CD4-positive, CD25-positive, alpha-beta regulatory T cell (primary cell): ENCODE results near the gene CCDC40. TPM values are rescaled to one million over a fixed set of nuclear protein-coding genes. Genes with fewer than 3 reads are reported as not detected.
A peak's percentile ranks its signal among the peaks of the same experiment; 100 is the strongest.

Experiments
- ATAC-seq, 2 donors: fragments of 150-1000 bp; cut with Tn5 transposase; one replicate each; pipeline ENCODE4 v1.10.0; 2021; ENCODE audit warnings: low read depth in 2 of 2, moderate number of reproducible peaks in 2 of 2, moderate library complexity in 1 of 2
- DNase-seq, 3 donors: peaks; one replicate each; pipeline versions ENCODE4 v3.0.0 to v3.0.0-alpha.2; 2012 to 2022; ENCODE audit warnings: mixed read lengths in 1 of 3
- H3K27ac ChIP-seq: one replicate; pipeline ENCODE4 v1.7.0; 2013; ENCODE audit warnings: mild to moderate bottlenecking, low read length; ENCODE audit not compliant: insufficient read depth, poor library complexity, severe bottlenecking
- H3K27me3 ChIP-seq: one replicate; pipeline ENCODE4 v1.7.0; 2013; ENCODE audit warnings: low read length; ENCODE audit not compliant: control insufficient read depth, insufficient read depth
- H3K36me3 ChIP-seq: one replicate; pipeline ENCODE4 v1.7.0; 2013; ENCODE audit warnings: mild to moderate bottlenecking, low read length, moderate library complexity; ENCODE audit not compliant: control insufficient read depth, insufficient read depth
- H3K4me1 ChIP-seq: 2 replicates; pipeline ENCODE4 v1.7.0; 2013; ENCODE audit warnings: mild to moderate bottlenecking, low read length; ENCODE audit not compliant: insufficient read depth, control insufficient read depth, poor library complexity, severe bottlenecking
- H3K4me3 ChIP-seq: one replicate; pipeline ENCODE4 v1.7.0; 2013; ENCODE audit warnings: low read depth, mild to moderate bottlenecking, low read length, moderate library complexity
- H3K9me3 ChIP-seq, 2 experiments: 1 replicate in 1 of 2; 2 replicates in 1 of 2; pipeline ENCODE4 v1.7.0; 2013; ENCODE audit warnings: low read length in 2 of 2, mild to moderate bottlenecking in 1 of 2, moderate library complexity in 1 of 2; ENCODE audit not compliant: control insufficient read depth in 2 of 2
- H3K27ac Mint-ChIP-seq, 3 donors: one replicate each; pipeline ENCODE4 v1.8.0; 2020 to 2022; ENCODE audit warnings: mild to moderate bottlenecking in 3 of 3, mixed read lengths in 3 of 3, moderate library complexity in 2 of 3
- H3K27me3 Mint-ChIP-seq: one replicate; pipeline ENCODE4 v1.8.0; 2022; ENCODE audit warnings: mild to moderate bottlenecking, mixed read lengths
- H3K36me3 Mint-ChIP-seq: one replicate; pipeline ENCODE4 v1.8.0; 2020; ENCODE audit warnings: mixed read lengths
- H3K4me1 Mint-ChIP-seq, 4 donors: one replicate each; pipeline ENCODE4 v1.8.0; 2020 to 2022; ENCODE audit warnings: mixed read lengths in 4 of 4, mild to moderate bottlenecking in 1 of 4
- H3K4me3 Mint-ChIP-seq, 4 donors: one replicate each; pipeline ENCODE4 v1.8.0; 2020 to 2022; ENCODE audit warnings: mild to moderate bottlenecking in 4 of 4, mixed read lengths in 4 of 4, moderate library complexity in 3 of 4
- H3K9me3 Mint-ChIP-seq, 7 donors: one replicate each; pipeline ENCODE4 v1.8.0; 2020 to 2022; ENCODE audit warnings: mixed read lengths in 7 of 7, mild to moderate bottlenecking in 3 of 7, moderate library complexity in 2 of 7
- polyA plus RNA-seq, 4 donors: library from polyadenylated mRNA; unstranded; fragments of 300-500 nt; fragmentation: Illumina TruSeq; gene quantifications; one replicate each; pipeline ENCODE4 v1.2.3, GENCODE V29; 2021
- total RNA-seq: library from RNA; stranded (reverse); gene quantifications from one replicate; pipeline ENCODE4 v1.2.3, GENCODE V29; 2022

Gene CCDC40
- total and polyA plus RNA-seq, 5 donors from 2014 or later, result 0.32 TPM; not detected in 4

DNA sequence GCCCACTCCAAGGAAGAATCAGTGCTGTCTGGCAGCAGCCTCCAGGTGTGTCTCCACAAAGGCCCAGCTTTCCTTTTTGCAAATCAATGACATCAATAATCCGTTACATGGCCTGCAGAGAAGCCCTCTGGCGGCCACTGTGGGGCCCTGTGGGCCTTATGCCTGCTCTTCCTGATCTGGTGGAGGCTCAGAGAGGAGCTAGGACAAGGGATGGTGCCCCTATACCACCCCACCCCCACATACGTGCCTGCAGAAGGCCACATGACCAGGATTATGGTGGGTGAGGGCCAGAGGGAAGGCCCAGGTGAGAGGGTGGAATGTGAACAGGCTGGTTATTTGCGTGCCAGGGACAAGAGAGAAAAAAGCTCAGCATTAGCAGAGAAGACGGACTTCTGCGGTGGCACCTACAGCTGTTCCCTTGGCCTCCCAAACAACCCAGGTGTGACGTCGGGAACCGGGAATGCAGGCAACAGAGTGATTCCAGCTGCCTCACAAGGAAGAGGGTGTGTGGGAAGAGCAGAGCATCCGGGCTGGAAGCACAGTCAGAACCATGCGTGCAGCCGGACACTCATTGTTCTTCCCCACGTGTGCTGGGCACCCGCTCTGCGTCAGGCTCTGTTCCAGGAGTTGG is 88.0 kb downstream of the CCDC40 start:
- H3K27ac Mint-ChIP-seq, result no peak overlapping the region
- H3K36me3 Mint-ChIP-seq, result no peaks in the 10 kb centered on the region
- H3K9me3 ChIP-seq, result no peaks in the 10 kb centered on the region
- peaks cover 7% of the 10 kb centered on the region for H3K27me3 ChIP-seq
- no peak overlapping the region for H3K4me3 ChIP-seq
- no peaks in the 10 kb centered on the region for H3K4me1 ChIP-seq
- H3K4me1 Mint-ChIP-seq, result peaks cover 0 to 4% (median 0%) of the 10 kb centered on the region in 4 donors
- H3K27ac ChIP-seq, result no peak overlapping the region
- DNase-seq (no peak), ATAC-seq (no peak)
- peaks cover 19% of the 10 kb centered on the region for H3K27me3 Mint-ChIP-seq
- H3K9me3 Mint-ChIP-seq, result no peaks in the 10 kb centered on the region
- no peaks in the 10 kb centered on the region for H3K36me3 ChIP-seq
- H3K4me3 Mint-ChIP-seq, result no peak overlapping the region

DNA sequence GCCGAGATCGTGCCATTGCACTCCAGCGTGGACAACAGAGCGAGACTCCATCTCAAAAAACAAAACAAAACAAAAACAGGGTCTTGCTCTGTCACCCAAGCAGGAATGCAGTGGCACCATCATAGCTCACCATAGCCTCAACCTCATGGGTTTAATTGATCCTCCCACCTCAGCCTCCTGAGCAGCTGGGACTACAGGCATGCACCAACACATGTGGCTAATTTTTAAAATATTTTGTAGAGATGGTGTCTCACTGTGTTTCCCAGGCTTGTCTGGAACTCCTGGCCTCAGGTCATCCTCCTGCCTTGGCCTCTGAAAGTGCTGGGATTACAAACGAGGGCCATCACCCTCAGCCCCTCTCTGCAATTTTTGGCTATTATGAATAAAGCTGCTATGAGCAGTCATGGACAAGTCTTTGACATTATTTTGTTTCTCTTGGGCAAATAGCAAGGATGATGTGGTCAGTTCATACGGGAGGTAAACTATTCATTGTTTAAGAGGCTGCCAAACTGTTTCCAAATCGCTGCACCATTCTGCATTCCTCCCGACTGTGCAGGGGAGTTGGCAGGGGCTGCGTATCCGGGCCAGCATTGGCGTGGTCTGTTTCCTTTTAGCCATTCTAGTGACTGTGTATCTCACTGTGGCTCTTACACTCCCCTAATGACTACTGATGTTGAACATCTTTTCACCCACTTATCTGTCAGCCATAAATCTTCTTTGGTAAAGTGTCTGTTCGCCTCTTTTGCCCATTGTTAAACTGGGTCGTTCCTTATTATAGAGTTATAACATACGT is 89.4 kb downstream of the CCDC40 start:
- Histone ChIP-seq H3K36me3 (no peaks in the 10 kb centered on the region), H3K27ac (no peak overlapping the region), H3K4me3 (no peak overlapping the region), H3K9me3 (no peaks in the 10 kb centered on the region), H3K4me1 (no peaks in the 10 kb centered on the region), H3K27me3 (peaks cover 7% of the 10 kb centered on the region)
- peaks cover 0 to 4% (median 0%) of the 10 kb centered on the region in 4 donors for H3K4me1 Mint-ChIP-seq
- H3K4me3 Mint-ChIP-seq, result no peak overlapping the region
- no peak overlapping the region for H3K27ac Mint-ChIP-seq
- no peak for ATAC-seq
- no peak for DNase-seq
- H3K9me3 Mint-ChIP-seq, result no peaks in the 10 kb centered on the region
- H3K27me3 Mint-ChIP-seq, result peaks cover 19% of the 10 kb centered on the region
- H3K36me3 Mint-ChIP-seq, result no peaks in the 10 kb centered on the region

DNA sequence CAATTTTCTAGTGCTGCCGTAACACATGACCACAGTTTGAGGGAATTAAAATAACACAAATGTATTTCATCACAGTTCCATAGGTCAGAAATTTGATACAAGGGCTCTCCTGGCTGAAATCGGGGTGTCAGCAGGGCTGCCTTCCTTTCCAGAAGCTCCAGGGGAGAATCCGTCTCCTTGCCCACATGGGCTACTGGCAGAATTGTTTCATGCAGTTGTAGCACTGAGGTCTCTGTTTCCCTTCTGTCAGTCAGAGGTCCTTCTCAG is 89.9 kb downstream of the CCDC40 start:
- H3K36me3 Mint-ChIP-seq, result no peaks in the 10 kb centered on the region
- no peak overlapping the region for H3K4me3 Mint-ChIP-seq
- H3K27ac Mint-ChIP-seq, result no peak overlapping the region
- no peaks in the 10 kb centered on the region for H3K9me3 ChIP-seq
- no peak overlapping the region for H3K4me3 ChIP-seq
- H3K27me3 Mint-ChIP-seq, result peaks cover 19% of the 10 kb centered on the region
- no peaks in the 10 kb centered on the region for H3K36me3 ChIP-seq
- peaks cover 0 to 4% (median 0%) of the 10 kb centered on the region in 4 donors for H3K4me1 Mint-ChIP-seq
- ATAC-seq (no peak), DNase-seq (no peak)
- no peaks in the 10 kb centered on the region for H3K9me3 Mint-ChIP-seq
- peaks cover 7% of the 10 kb centered on the region for H3K27me3 ChIP-seq
- no peaks in the 10 kb centered on the region for H3K4me1 ChIP-seq
- H3K27ac ChIP-seq, result no peak overlapping the region

GRCh38 chr17:80129006-80129565 is 92.6 kb downstream of the CCDC40 start:
- no peak for ATAC-seq
- H3K4me3 Mint-ChIP-seq, result no peak overlapping the region
- no peak overlapping the region for H3K27ac ChIP-seq
- peaks cover 19% of the 10 kb centered on the region for H3K27me3 Mint-ChIP-seq
- no peak overlapping the region for H3K27ac Mint-ChIP-seq
- no peaks in the 10 kb centered on the region for H3K4me1 ChIP-seq
- no peaks in the 10 kb centered on the region for H3K9me3 Mint-ChIP-seq
- H3K4me3 ChIP-seq, result no peak overlapping the region
- no peak for DNase-seq
- H3K36me3 ChIP-seq, result peaks cover 14% of the 10 kb centered on the region
- peaks cover 0 to 4% (median 0%) of the 10 kb centered on the region in 4 donors for H3K4me1 Mint-ChIP-seq
- no peaks in the 10 kb centered on the region for H3K36me3 Mint-ChIP-seq
- no peaks in the 10 kb centered on the region for H3K9me3 ChIP-seq
- H3K27me3 ChIP-seq, result peaks cover 7% of the 10 kb centered on the region

DNA sequence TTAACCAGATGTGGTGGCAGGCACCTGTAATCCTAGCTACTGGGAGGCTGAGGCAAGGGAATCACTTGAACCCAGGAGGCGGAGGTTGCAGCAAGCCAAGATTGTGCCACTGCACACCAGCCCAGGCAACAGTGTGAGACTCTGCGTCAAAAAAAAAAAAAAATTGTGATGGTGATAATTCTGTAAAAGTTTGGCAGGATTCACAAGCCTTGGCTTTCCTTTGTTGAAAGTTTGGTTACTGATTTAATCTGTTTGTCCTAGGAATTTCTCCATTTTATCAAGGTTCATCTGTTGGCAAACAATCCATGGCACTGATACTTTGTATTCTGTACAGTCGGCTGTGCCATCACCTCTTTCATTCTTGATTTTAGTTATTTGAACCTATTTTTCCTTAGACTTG is 94.5 kb downstream of the CCDC40 start:
- DNase-seq (no peak), ATAC-seq (no peak)
- Histone ChIP-seq H3K27me3 (peaks cover 7% of the 10 kb centered on the region), H3K9me3 (no peaks in the 10 kb centered on the region), H3K4me1 (no peaks in the 10 kb centered on the region), H3K27ac (no peak overlapping the region), H3K4me3 (no peak overlapping the region), H3K36me3 (peaks cover 29% of the 10 kb centered on the region)
- H3K4me1 Mint-ChIP-seq, result peaks cover 0 to 4% (median 0%) of the 10 kb centered on the region in 4 donors
- H3K27me3 Mint-ChIP-seq, result peaks cover 12% of the 10 kb centered on the region
- no peaks in the 10 kb centered on the region for H3K9me3 Mint-ChIP-seq
- peaks cover 8% of the 10 kb centered on the region for H3K36me3 Mint-ChIP-seq
- H3K27ac Mint-ChIP-seq, result peak overlapping the region in 1 of 3 donors; percentile 36
- no peak overlapping the region for H3K4me3 Mint-ChIP-seq

GRCh38 chr17:80132906-80133625 is 96.6 kb downstream of the CCDC40 start:
- no peak overlapping the region for H3K27ac ChIP-seq
- Mint-ChIP-seq H3K27ac (peak overlapping the region in 2 of 3 donors; percentile 21 to 71), H3K36me3 (peaks cover 28% of the 10 kb centered on the region), H3K27me3 (peaks cover 9% of the 10 kb centered on the region), H3K4me3 (no peak overlapping the region), H3K4me1 (no peaks in the 10 kb centered on the region), H3K9me3 (no peaks in the 10 kb centered on the region)
- no peaks in the 10 kb centered on the region for H3K4me1 ChIP-seq
- H3K36me3 ChIP-seq, result peaks cover 48% of the 10 kb centered on the region
- H3K9me3 ChIP-seq, result no peaks in the 10 kb centered on the region
- no peak overlapping the region for H3K4me3 ChIP-seq
- DNase-seq, result no peak
- no peak for ATAC-seq
- peaks cover 7% of the 10 kb centered on the region for H3K27me3 ChIP-seq

DNA sequence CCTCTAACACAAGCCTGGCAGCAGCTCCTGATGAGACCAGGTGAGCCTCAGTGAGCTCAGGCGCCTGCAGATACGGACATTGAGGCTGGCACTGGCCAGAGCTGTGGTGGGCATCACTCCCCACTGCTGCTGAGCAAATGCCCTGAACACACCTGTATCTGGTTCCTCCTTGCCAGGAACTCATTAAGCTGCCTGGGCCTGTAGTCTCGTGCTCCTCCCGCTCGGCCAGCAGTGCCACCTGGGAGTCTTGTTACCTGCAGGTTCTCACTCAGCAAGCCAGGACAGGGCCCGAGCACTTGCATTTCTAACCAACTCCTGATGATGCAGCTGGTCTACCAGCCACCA is 97.2 kb downstream of the CCDC40 start:
- H3K9me3 Mint-ChIP-seq, result no peaks in the 10 kb centered on the region
- Histone ChIP-seq H3K4me3 (no peak overlapping the region), H3K36me3 (peaks cover 53% of the 10 kb centered on the region), H3K4me1 (no peaks in the 10 kb centered on the region), H3K27ac (no peak overlapping the region), H3K9me3 (no peaks in the 10 kb centered on the region), H3K27me3 (peaks cover 6% of the 10 kb centered on the region)
- peaks cover 7% of the 10 kb centered on the region for H3K27me3 Mint-ChIP-seq
- H3K4me3 Mint-ChIP-seq, result no peak overlapping the region
- peaks cover 31% of the 10 kb centered on the region for H3K36me3 Mint-ChIP-seq
- ATAC-seq, result no peak
- DNase-seq, result no peak
- H3K4me1 Mint-ChIP-seq, result no peaks in the 10 kb centered on the region
- peak overlapping the region in 1 of 3 donors; percentile 21 for H3K27ac Mint-ChIP-seq
